A549 (cell line): Measurements from ENCODE around the gene DOCK9. TPM values are rescaled to one million over a fixed set of nuclear protein-coding genes. Genes with fewer than 3 reads are reported as not detected.

Source experiments
- ATAC-seq, 2 experiments: fragments of 200-7000 bp in 1 of 2; fragments of >200 bp in 1 of 2; cut with Nextera tagmentation in 1 of 2; cut with Tn5 transposase in 1 of 2; 3 replicates each; pipeline versions ENCODE4 v1.8.0 to v1.9.1; 2018 to 2020; ENCODE audit warnings: mild to moderate bottlenecking in 1 of 2, moderate library complexity in 1 of 2
- CTCF ChIA-PET: fragments of 300-600 bp; sonication (Branson Sonifier 250); formaldehyde crosslinking; extraction: SDS; loops from one replicate; lab custom pipeline; 2021; ENCODE audit warnings: antibody characterized with exemption, inconsistent platforms; lab: Yijun Ruan, JAX
- POLR2A ChIA-PET: fragments of 350-600 bp; formaldehyde crosslinking; extraction: SDS; loops from one replicate; lab custom pipeline; 2021; ENCODE audit warnings: antibody characterized with exemption, inconsistent platforms; lab: Yijun Ruan, JAX
- DNase-seq, 2 experiments: peaks; one replicate each; pipeline versions ENCODE4 v3.0.0 to v3.0.0-alpha.2; 2011 to 2016; ENCODE audit warnings: low read depth in 1 of 2, low spot score in 1 of 2
- FAIRE-seq: peaks from 2 replicates; lab custom pipeline; 2011; peaks lifted over from hg19 to GRCh38; lab: Jason Lieb, UNC
- H3K27ac ChIP-seq, 2 experiments: fragments of >200 bp; sonication (Bioruptor Twin); formaldehyde crosslinking; 3 replicates each; pipeline ENCODE4 v1.5.1; 2016 to 2017
- H3K4me1 ChIP-seq: fragments of >200 bp; sonication (Bioruptor Twin); formaldehyde crosslinking; 3 replicates; pipeline ENCODE4 v1.6.1; 2016
- H3K4me2 ChIP-seq: fragments of >200 bp; sonication (Bioruptor Twin); formaldehyde crosslinking; 3 replicates; pipeline ENCODE4 v1.6.1; 2016
- H3K4me3 ChIP-seq: fragments of >200 bp; sonication (Bioruptor Twin); formaldehyde crosslinking; 3 replicates; pipeline ENCODE4 v1.5.1; 2016
- H3K9me3 ChIP-seq: fragments of >200 bp; sonication (Bioruptor Twin); formaldehyde crosslinking; 3 replicates; pipeline ENCODE4 v1.6.1; 2016
- BHLHE40 ChIP-seq: IDR thresholded peaks from 2 replicates; pipeline ENCODE4 v1.6.1; 2012; ENCODE audit warnings: low read depth, low read length, inconsistent platforms
- CBX2 ChIP-seq: fragments of 200-600 bp; sonication (generic); IDR thresholded peaks from 2 replicates; pipeline ENCODE4 v1.6.1; 2016; ENCODE audit warnings: low read depth, mild to moderate bottlenecking, borderline replicate concordance
- CBX8 ChIP-seq: fragments of 200-600 bp; sonication (generic); IDR thresholded peaks from 2 replicates; pipeline ENCODE4 v1.6.1; 2016
- FOSL2 ChIP-seq, 2 experiments: fragments of 450-650 bp in 1 of 2; fragments of >200 bp in 1 of 2; sonication (Bioruptor Twin) in 1 of 2; formaldehyde crosslinking; IDR thresholded peaks; 2 replicates each; pipeline versions ENCODE4 v1.5.0 to v1.6.1; 2016 to 2020; ENCODE audit warnings: mild to moderate bottlenecking in 1 of 2, moderate library complexity in 1 of 2
- GATA3 ChIP-seq: IDR thresholded peaks from 2 replicates; pipeline ENCODE4 v1.6.1; 2012; ENCODE audit warnings: borderline replicate concordance
- HEYL ChIP-seq: fragments of 250-450 bp; sonication (Bioruptor Pico); IDR thresholded peaks from 2 replicates; pipeline ENCODE4 v1.8.0; 2021; ENCODE audit warnings: mild to moderate bottlenecking, moderate library complexity
- HOXA7 ChIP-seq: fragments of 250-450 bp; sonication (Bioruptor Pico); IDR thresholded peaks from 2 replicates; pipeline ENCODE4 v1.5.0; 2020; ENCODE audit warnings: mild to moderate bottlenecking, moderate library complexity
- JUN ChIP-seq, 2 experiments: fragments of >200 bp; sonication (Bioruptor Twin); formaldehyde crosslinking; IDR thresholded peaks; 2 replicates in 1 of 2; 3 replicates in 1 of 2; pipeline ENCODE4 v1.6.1; 2016 to 2017
- JUNB ChIP-seq: fragments of >200 bp; sonication (Bioruptor Twin); formaldehyde crosslinking; IDR thresholded peaks from 2 replicates; pipeline ENCODE4 v1.6.1; 2016
- KDM5A ChIP-seq: fragments of 200-600 bp; sonication (generic); IDR thresholded peaks from 2 replicates; pipeline ENCODE4 v1.6.1; 2016; ENCODE audit warnings: antibody characterized with exemption, mild to moderate bottlenecking
- MAFK ChIP-seq: fragments of 450-650 bp; IDR thresholded peaks from 2 replicates; pipeline ENCODE4 v1.6.1; 2014; ENCODE audit not compliant: partially characterized antibody
- NFE2L2 ChIP-seq: fragments of 150-350 bp; conservative IDR thresholded peaks from 2 replicates; pipeline ENCODE4 v1.6.1; 2014; ENCODE audit warnings: low read length
- NPAS2 ChIP-seq: fragments of 250-450 bp; sonication (Bioruptor Pico); IDR thresholded peaks from 2 replicates; pipeline ENCODE4 v1.8.0; 2022; ENCODE audit warnings: mild to moderate bottlenecking, moderate library complexity, borderline replicate concordance
- NR3C1 ChIP-seq: fragments of >200 bp; sonication (Bioruptor Twin); formaldehyde crosslinking; IDR thresholded peaks from 3 replicates; pipeline ENCODE4 v1.6.1; 2017
- RAD21 ChIP-seq, 2 experiments: fragments of >200 bp in 1 of 2; sonication (Bioruptor Twin) in 1 of 2; formaldehyde crosslinking in 1 of 2; IDR thresholded peaks in 1 of 2; conservative IDR thresholded peaks in 1 of 2; 2 replicates in 1 of 2; 3 replicates in 1 of 2; pipeline ENCODE4 v1.6.1; 2012 to 2018; ENCODE audit warnings: inconsistent platforms in 1 of 2
- RCOR1 ChIP-seq: fragments of 150-350 bp; IDR thresholded peaks from 2 replicates; pipeline ENCODE4 v1.6.1; 2014; ENCODE audit warnings: antibody characterized with exemption, low read length, low read depth
- RNF2 ChIP-seq: fragments of 200-600 bp; sonication (generic); IDR thresholded peaks from 2 replicates; pipeline ENCODE4 v1.6.1; 2016; ENCODE audit warnings: low read depth, mild to moderate bottlenecking, antibody characterized with exemption, moderate library complexity, borderline replicate concordance
- SMC3 ChIP-seq: fragments of >200 bp; sonication (Bioruptor Twin); formaldehyde crosslinking; IDR thresholded peaks from 3 replicates; pipeline ENCODE4 v1.6.1; 2018; ENCODE audit warnings: inconsistent platforms
- TP53 ChIP-seq: fragments of 250-450 bp; sonication (Bioruptor Pico); IDR thresholded peaks from 2 replicates; pipeline ENCODE4 v1.5.0; 2021; ENCODE audit warnings: mild to moderate bottlenecking, moderate library complexity
- WGBS: methylation state at CpG from one replicate; pipeline ENCODE4 v1.1.6; 2017; ENCODE audit errors: missing lambda C conversion rate; 5-methylcytosine and 5-hydroxymethylcytosine counted together
- polyA plus RNA-seq, 4 experiments: library from polyadenylated mRNA; depleted of rRNA in 3 of 4; stranded (reverse); fragments of >200 nt; fragmentation: RNase III in 1 of 4; extraction: RNeasy Plus Mini Kit Qiagen cat#74134 plus additional on column Dnase treatment in 1 of 4; gene quantifications; 2 replicates in 3 of 4; 3 replicates in 1 of 4; pipeline ENCODE4 v1.2.3, GENCODE V29; 2011 to 2017
- TF ChIP-seq, protein P1 (sequence below): fragments of 150-350 bp; IDR thresholded peaks from 2 replicates; pipeline ENCODE4 v1.6.1; 2014; ENCODE audit warnings: low read depth, mild to moderate bottlenecking, low read length
- TF ChIP-seq, protein P2 (sequence below): IDR thresholded peaks from 2 replicates; pipeline ENCODE4 v1.6.1; 2012
- TF ChIP-seq, protein P3 (sequence below): fragments of >200 bp; sonication (Bioruptor Twin); formaldehyde crosslinking; IDR thresholded peaks from 3 replicates; pipeline ENCODE4 v1.6.1; 2016
- TF ChIP-seq, protein P4 (sequence below): fragments of 450-650 bp; IDR thresholded peaks from 2 replicates; pipeline ENCODE4 v1.6.1; 2014; ENCODE audit warnings: antibody characterized with exemption
- TF ChIP-seq, protein P5 (sequence below): fragments of 250-450 bp; sonication (Bioruptor Pico); IDR thresholded peaks from 2 replicates; pipeline ENCODE4 v1.5.0; 2020; ENCODE audit warnings: low read depth, mild to moderate bottlenecking, moderate library complexity
- TF ChIP-seq, protein P6 (sequence below): IDR thresholded peaks from 2 replicates; pipeline ENCODE4 v1.6.1; 2012
- TF ChIP-seq, protein P7 (sequence below): fragments of >200 bp; sonication (Bioruptor Twin); formaldehyde crosslinking; IDR thresholded peaks from 2 replicates; pipeline ENCODE4 v1.6.1; 2016

DOCK9 gene
- polyA plus RNA-seq, 2 of the 4 experiments (the other 2 are of a cell fraction) = 34.0 to 43.9 TPM

DNA sequence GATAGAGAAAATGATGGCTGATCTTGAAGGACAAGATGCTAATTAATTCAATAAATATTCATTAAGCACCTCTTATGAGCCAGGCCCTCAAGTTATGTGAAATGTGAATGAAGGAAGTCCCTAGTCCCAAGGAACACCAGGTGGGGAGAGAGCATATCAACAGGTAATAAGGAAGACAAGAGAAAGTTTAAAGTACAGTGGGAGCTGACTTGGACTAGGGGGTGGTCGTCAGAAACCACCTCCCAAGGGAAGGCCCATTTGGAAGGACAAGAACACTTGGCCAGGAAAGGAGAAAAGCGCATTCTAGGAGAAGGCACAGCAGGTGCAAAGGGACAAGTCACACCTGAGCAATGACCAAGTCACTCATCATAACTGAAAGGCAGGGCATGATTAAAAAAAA lies 72.7 kb downstream of the DOCK9 start:
- no peak for FAIRE-seq
- no peak for DNase-seq
- no peak for TF ChIP-seq CBX8
- TF ChIP-seq JUN (IDR thresholded peaks at IDR 0.05) = no peak
- TF ChIP-seq, all 56 proteins: peak for 0
- ATAC-seq = no peak
- Histone ChIP-seq H3K9me3 (no peaks in the 10 kb centered on the region), H3K4me1 (peaks cover 11% of the 10 kb centered on the region), H3K27ac (no peak overlapping the region), H3K4me3 (no peak overlapping the region), H3K4me2 (no peak overlapping the region)
- ChIA-PET POLR2A (no interaction called here), CTCF (no interaction called here)
- WGBS = 77% methylated on average over 2 of the region's 2 CpGs

DNA sequence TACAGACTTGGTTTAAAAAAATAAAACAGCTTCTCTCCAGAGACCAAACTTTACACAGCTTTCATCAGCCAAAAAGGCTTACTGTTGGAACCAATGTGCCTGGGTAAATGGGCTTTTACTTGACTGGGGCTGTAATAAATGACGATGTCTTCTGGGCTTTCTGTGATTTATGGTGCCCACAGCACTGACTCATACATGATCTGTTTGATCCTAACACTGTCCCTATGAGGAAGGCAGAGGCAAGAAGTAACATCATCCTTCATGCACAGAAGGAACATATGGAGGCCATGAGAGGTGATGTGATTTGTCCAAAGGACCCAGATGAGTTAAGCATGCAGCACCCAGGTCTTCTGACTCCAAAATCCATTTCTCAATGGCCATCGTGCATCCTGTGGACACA lies 77.4 kb downstream of the DOCK9 start:
- no peak overlapping the region for H3K4me2 ChIP-seq
- TF ChIP-seq KDM5A (no peak), NPAS2 (no peak), MAFK (no peak), RAD21 (conservative IDR thresholded peaks at IDR 0.05 in 1 of 2, IDR thresholded peaks at IDR 0.05 in 1 of 2) (no peak), NR3C1 (no peak), NFE2L2 (no peak), TP53 (no peak), BHLHE40 (no peak), HOXA7 (no peak), GATA3 (no peak), JUNB (no peak), CBX2 (no peak)
- TF ChIP-seq, protein P1, sequence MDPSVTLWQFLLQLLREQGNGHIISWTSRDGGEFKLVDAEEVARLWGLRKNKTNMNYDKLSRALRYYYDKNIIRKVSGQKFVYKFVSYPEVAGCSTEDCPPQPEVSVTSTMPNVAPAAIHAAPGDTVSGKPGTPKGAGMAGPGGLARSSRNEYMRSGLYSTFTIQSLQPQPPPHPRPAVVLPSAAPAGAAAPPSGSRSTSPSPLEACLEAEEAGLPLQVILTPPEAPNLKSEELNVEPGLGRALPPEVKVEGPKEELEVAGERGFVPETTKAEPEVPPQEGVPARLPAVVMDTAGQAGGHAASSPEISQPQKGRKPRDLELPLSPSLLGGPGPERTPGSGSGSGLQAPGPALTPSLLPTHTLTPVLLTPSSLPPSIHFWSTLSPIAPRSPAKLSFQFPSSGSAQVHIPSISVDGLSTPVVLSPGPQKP = no peak
- TF ChIP-seq, protein P2, sequence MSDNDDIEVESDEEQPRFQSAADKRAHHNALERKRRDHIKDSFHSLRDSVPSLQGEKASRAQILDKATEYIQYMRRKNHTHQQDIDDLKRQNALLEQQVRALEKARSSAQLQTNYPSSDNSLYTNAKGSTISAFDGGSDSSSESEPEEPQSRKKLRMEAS = no peak
- TF ChIP-seq, protein P3, sequence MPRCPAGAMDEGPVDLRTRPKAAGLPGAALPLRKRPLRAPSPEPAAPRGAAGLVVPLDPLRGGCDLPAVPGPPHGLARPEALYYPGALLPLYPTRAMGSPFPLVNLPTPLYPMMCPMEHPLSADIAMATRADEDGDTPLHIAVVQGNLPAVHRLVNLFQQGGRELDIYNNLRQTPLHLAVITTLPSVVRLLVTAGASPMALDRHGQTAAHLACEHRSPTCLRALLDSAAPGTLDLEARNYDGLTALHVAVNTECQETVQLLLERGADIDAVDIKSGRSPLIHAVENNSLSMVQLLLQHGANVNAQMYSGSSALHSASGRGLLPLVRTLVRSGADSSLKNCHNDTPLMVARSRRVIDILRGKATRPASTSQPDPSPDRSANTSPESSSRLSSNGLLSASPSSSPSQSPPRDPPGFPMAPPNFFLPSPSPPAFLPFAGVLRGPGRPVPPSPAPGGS = no peak
- TF ChIP-seq, protein P4, sequence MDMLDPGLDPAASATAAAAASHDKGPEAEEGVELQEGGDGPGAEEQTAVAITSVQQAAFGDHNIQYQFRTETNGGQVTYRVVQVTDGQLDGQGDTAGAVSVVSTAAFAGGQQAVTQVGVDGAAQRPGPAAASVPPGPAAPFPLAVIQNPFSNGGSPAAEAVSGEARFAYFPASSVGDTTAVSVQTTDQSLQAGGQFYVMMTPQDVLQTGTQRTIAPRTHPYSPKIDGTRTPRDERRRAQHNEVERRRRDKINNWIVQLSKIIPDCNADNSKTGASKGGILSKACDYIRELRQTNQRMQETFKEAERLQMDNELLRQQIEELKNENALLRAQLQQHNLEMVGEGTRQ = no peak
- ATAC-seq (no peak), DNase-seq (no peak), FAIRE-seq (no peak)
- no peaks in the 10 kb centered on the region for H3K4me1 ChIP-seq
- POLR2A ChIA-PET = no interaction called here
- WGBS = 63% methylated on average over 2 of the region's 2 CpGs
- H3K4me3 ChIP-seq = no peak overlapping the region
- CTCF ChIA-PET = no interaction called here
- no peaks in the 10 kb centered on the region for H3K9me3 ChIP-seq
- no peak overlapping the region for H3K27ac ChIP-seq

DNA sequence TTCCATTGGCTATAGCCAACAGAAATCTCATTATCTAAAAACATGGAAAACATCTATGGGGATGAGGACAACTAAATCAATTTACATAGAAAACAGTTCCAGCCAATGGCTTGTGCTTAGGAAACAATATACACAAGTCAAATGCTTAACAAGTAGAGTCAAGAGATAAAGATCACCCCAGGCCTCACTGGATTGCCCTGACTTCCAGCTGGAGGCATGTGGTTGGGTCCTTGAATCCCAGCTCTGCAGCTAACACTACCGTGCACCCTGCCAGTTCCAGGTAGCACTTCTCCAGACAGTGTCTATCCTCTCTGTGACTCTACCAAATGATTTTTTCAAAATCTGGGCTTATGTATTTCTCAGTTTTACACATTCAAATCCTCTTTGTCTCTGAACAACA lies 80.2 kb downstream of the DOCK9 start:
- TF ChIP-seq CBX2 = no peak
- no peak for TF ChIP-seq RNF2
- no peak for TF ChIP-seq RAD21 (conservative IDR thresholded peaks at IDR 0.05 in 1 of 2, IDR thresholded peaks at IDR 0.05 in 1 of 2)
- TF ChIP-seq NFE2L2 = no peak
- TF ChIP-seq SMC3 = no peak
- no peak for TF ChIP-seq NPAS2
- TF ChIP-seq, protein P5, sequence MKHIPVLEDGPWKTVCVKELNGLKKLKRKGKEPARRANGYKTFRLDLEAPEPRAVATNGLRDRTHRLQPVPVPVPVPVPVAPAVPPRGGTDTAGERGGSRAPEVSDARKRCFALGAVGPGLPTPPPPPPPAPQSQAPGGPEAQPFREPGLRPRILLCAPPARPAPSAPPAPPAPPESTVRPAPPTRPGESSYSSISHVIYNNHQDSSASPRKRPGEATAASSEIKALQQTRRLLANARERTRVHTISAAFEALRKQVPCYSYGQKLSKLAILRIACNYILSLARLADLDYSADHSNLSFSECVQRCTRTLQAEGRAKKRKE (CRISPR knock-in tag) = no peak
- TF ChIP-seq, protein P1 = no peak
- TF ChIP-seq, protein P6, sequence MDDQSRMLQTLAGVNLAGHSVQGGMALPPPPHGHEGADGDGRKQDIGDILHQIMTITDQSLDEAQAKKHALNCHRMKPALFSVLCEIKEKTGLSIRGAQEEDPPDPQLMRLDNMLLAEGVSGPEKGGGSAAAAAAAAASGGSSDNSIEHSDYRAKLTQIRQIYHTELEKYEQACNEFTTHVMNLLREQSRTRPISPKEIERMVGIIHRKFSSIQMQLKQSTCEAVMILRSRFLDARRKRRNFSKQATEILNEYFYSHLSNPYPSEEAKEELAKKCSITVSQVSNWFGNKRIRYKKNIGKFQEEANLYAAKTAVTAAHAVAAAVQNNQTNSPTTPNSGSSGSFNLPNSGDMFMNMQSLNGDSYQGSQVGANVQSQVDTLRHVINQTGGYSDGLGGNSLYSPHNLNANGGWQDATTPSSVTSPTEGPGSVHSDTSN = no peak
- TF ChIP-seq RCOR1 = no peak
- TF ChIP-seq, protein P7, sequence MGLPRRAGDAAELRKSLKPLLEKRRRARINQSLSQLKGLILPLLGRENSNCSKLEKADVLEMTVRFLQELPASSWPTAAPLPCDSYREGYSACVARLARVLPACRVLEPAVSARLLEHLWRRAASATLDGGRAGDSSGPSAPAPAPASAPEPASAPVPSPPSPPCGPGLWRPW = no peak
- no peak for TF ChIP-seq FOSL2 (IDR thresholded peaks at IDR 0.05)
- TF ChIP-seq FOSL2 (CRISPR knock-in tag; IDR thresholded peaks at IDR 0.05) = no peak
- TF ChIP-seq JUNB = no peak
- TF ChIP-seq HEYL (CRISPR knock-in tag) = no peak
- no peak for TF ChIP-seq CBX8
- DNase-seq = no peak
- no peak overlapping the region for H3K27ac ChIP-seq
- no peak overlapping the region for H3K4me3 ChIP-seq
- POLR2A ChIA-PET = no interaction called here
- CTCF ChIA-PET = interaction anchor here (1.0 kb wide), 1 partner anchor 8 kb away, joined by 3 read pairs; no protein-coding TSS in a partner anchor
- ATAC-seq = no peak
- no peaks in the 10 kb centered on the region for H3K9me3 ChIP-seq
- no peaks in the 10 kb centered on the region for H3K4me1 ChIP-seq
- FAIRE-seq = no peak
- 95% methylated on average over 1 of the region's 1 CpG for WGBS
- no peak overlapping the region for H3K4me2 ChIP-seq
